IPS-20b (cell line): ENCODE results near the gene ZMYM3.

ENCODE experiments used
- H3K27ac ChIP-seq: one replicate; pipeline ENCODE4 v1.5.1; 2013; ENCODE audit warnings: low read length
- H3K27me3 ChIP-seq: 2 replicates; pipeline ENCODE4 v1.6.1; 2013; ENCODE audit warnings: mild to moderate bottlenecking, low read length, inconsistent platforms; ENCODE audit not compliant: insufficient read depth
- H3K36me3 ChIP-seq: 2 replicates; pipeline ENCODE4 v1.6.1; 2013; ENCODE audit warnings: low read depth, mild to moderate bottlenecking, inconsistent platforms, low read length, moderate library complexity; ENCODE audit not compliant: insufficient read depth
- H3K4me1 ChIP-seq: 2 replicates; pipeline ENCODE4 v1.6.1; 2013; ENCODE audit warnings: mild to moderate bottlenecking, control low read depth, inconsistent platforms, low read length, moderate library complexity; ENCODE audit not compliant: insufficient read depth
- H3K4me3 ChIP-seq: 2 replicates; pipeline ENCODE4 v1.5.1; 2013; ENCODE audit warnings: mild to moderate bottlenecking, low read length, inconsistent platforms
- H3K9ac ChIP-seq: 2 replicates; pipeline ENCODE4 v1.6.1; 2013; ENCODE audit warnings: low read depth, mild to moderate bottlenecking, inconsistent platforms, low read length, moderate library complexity
- H3K9me3 ChIP-seq: 2 replicates; pipeline ENCODE4 v1.6.1; 2013; ENCODE audit warnings: mild to moderate bottlenecking, low read depth, low read length, inconsistent platforms; ENCODE audit not compliant: insufficient read depth

The ZMYM3 gene

DNA sequence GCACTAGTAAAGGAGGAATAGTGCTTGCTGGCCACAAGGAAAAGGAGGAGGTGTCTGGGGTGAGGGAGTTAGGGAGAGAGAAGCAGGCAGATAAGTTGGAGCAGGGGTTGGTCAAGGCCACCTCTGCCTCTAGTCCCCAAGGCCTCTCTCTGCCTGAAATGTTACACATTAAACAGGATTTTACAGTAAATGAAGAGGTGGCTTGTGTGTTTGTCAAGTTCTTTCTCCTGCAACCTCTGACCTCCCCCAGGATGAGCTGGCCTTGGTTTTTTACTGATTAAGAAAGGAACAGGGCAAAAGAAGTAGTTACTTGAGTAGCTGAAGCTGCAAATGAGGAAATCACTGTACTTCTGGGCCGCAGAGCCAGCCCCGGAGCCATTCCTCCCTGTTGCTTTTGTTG lies 28.9 kb downstream of the ZMYM3 start:
- no peaks in the 10 kb centered on the region; the same call in 1 of the 2 replicates for H3K4me1 ChIP-seq
- no peaks in the 10 kb centered on the region for H3K9me3 ChIP-seq

DNA sequence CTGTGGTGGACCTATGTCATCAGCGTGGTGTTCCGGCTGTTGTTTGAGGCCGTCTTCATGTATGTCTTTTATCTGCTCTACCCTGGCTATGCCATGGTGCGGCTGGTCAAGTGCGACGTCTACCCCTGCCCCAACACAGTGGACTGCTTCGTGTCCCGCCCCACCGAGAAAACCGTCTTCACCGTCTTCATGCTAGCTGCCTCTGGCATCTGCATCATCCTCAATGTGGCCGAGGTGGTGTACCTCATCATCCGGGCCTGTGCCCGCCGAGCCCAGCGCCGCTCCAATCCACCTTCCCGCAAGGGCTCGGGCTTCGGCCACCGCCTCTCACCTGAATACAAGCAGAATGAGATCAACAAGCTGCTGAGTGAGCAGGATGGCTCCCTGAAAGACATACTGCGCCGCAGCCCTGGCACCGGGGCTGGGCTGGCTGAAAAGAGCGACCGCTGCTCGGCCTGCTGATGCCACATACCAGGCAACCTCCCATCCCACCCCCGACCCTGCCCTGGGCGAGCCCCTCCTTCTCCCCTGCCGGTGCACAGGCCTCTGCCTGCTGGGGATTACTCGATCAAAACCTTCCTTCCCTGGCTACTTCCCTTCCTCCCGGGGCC lies 29.7 kb downstream of the ZMYM3 start:
- Histone ChIP-seq H3K9me3 (no peaks in the 10 kb centered on the region), H3K4me3 (no peak overlapping the region), H3K27ac (no peak overlapping the region), H3K9ac (no peak overlapping the region), H3K27me3 (no peaks in the 10 kb centered on the region), H3K4me1 (no peaks in the 10 kb centered on the region; the same call in 1 of the 2 replicates), H3K36me3 (no peaks in the 10 kb centered on the region)

More for the DNA sequence above, 28.9 kb downstream of the ZMYM3 start:
- Histone ChIP-seq H3K4me3 (no peak overlapping the region), H3K27me3 (no peaks in the 10 kb centered on the region), H3K9ac (no peak overlapping the region), H3K27ac (no peak overlapping the region), H3K36me3 (no peaks in the 10 kb centered on the region)

DNA sequence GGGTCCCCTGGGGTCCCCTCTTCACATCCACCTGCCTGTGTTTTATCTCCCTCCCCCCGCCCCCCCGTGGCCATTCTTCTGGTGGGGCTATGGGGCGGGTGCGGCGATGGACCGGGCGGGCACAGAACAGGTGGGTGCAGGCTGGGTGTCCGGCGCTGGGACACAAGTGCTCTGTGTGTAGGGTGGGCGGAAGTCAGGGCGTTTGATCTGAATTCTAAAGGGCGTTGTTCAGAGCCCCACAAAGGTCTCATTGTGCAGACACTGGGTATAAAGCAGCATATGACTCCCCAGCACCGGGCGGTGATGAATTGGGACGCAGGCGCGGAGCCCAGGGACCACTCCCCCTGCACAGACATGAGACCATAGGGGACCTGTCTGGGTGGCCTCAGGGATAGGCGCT lies 31.0 kb downstream of the ZMYM3 start, which contains the start of gene GJB1:
TSS of gene GJB1 (plus strand) at position 296 of the 400 bp plus-strand sequence. CDS start 484 bp downstream, outside the sequence.
- Histone ChIP-seq H3K4me1 (no peaks in the 10 kb centered on the region; the same call in 1 of the 2 replicates), H3K36me3 (no peaks in the 10 kb centered on the region), H3K27me3 (no peaks in the 10 kb centered on the region), H3K27ac (no peak within 1 kb of the TSS), H3K9me3 (no peaks in the 10 kb centered on the region), H3K4me3 (no peak within 1 kb of the TSS), H3K9ac (no peak within 1 kb of the TSS)

DNA sequence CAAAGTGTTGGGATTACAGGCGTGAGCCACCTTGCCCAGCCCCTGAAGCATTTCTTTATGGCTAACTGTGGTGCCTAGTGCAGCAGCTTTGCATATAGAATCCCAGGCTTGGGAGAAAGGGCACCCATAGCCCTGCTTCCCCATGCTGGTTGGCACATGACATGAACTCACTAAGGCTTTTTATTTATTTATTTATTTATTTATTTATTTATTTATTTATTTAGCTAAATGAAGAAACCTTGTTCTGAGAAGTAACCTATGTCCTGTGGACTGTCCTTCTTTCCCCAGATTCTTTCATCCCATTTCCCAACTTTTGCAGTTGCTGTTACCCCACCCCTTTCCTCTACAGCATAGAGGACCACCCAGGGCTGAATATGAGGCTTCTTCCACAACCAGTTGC lies 32.8 kb downstream of the ZMYM3 start:
- H3K27me3 ChIP-seq, result no peaks in the 10 kb centered on the region
- no peak overlapping the region for H3K9ac ChIP-seq
- no peaks in the 10 kb centered on the region for H3K9me3 ChIP-seq
- H3K36me3 ChIP-seq, result no peaks in the 10 kb centered on the region
- H3K4me3 ChIP-seq, result no peak overlapping the region
- no peak overlapping the region for H3K27ac ChIP-seq
- H3K4me1 ChIP-seq, result peaks cover 5% of the 10 kb centered on the region; the same call in 1 of the 2 replicates

DNA sequence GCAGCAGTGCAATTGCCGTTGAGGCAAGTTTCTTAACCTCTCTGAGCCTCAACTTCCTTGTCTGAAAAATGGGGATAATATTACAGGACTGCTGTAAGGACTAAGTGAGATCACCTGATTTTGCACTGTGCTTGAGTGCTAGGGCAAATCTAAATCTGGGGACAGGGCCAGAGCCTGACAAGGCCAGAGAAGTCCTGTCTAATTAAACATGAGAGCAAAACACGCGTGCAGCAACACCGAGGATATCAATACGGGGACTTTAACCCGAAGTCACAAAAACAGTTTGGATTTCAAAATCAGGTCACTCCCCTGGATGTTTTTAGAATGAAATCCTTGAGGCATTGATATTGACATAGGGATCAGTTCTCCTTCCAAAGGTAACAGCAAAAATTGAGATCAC lies 36.6 kb downstream of the ZMYM3 start:
- H3K36me3 ChIP-seq, result no peaks in the 10 kb centered on the region
- H3K27ac ChIP-seq, result no peak overlapping the region
- H3K27me3 ChIP-seq, result no peaks in the 10 kb centered on the region
- no peak overlapping the region; the same call in 1 of the 2 replicates for H3K9ac ChIP-seq
- H3K9me3 ChIP-seq, result no peaks in the 10 kb centered on the region
- no peak overlapping the region for H3K4me3 ChIP-seq
- peaks cover 5% of the 10 kb centered on the region; the same call in 1 of the 2 replicates for H3K4me1 ChIP-seq

DNA sequence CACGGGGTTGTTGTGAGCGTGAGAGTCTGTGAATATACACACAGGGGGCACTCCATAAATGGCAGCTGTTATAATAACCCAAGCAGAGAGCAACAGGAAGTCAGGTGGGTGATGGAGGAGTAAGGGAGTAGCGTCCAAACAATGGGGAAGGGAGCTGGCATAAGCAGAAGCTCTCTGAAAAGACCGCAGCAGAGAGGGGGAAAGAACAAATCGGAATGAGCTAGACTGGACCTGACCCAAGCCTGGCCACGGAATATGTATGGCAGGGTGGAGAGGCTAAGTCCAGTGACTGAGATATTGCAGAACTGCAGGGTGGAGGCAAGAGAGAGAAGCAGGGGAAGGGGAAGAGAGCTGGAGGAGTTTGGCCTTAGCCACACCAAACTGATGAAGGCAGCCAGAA lies 37.5 kb downstream of the ZMYM3 start:
- no peaks in the 10 kb centered on the region for H3K9me3 ChIP-seq
- H3K27me3 ChIP-seq, result no peaks in the 10 kb centered on the region
- H3K9ac ChIP-seq, result peak overlapping the region; percentile 45; the same call in 1 of the 2 replicates
- no peak overlapping the region for H3K27ac ChIP-seq
- H3K4me1 ChIP-seq, result peaks cover 5% of the 10 kb centered on the region; the same call in 1 of the 2 replicates
- H3K4me3 ChIP-seq, result no peak overlapping the region
- H3K36me3 ChIP-seq, result no peaks in the 10 kb centered on the region

DNA sequence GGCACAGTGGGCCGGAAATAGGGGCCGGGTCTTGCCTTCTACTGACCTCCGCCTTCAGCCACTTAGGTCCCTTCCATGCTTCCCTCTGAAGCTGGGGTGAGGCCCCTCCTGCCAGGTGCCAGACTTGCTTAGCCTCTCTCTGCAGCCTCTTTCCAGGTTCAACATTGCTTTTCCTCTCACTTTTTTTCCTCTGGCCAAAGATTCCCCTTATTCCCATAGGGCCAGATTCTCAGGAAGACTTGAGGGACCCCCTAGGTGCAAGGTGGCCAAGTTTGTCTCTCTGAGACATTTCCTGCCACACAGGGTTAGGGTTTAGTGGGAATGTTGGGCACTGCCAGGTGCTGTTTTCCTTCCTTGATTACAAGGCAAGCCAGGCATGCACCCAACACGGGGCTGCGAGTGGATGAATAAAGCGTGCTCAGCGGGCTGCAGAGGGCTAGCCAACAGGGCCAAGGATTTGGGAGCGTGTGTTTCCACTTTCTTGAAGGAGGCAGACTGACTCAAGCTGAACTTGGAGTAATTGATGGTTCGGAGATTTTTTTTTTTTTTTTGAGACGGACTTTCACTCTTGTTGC lies 38.5 kb downstream of the ZMYM3 start:
- Histone ChIP-seq H3K27ac (no peak overlapping the region), H3K9me3 (no peaks in the 10 kb centered on the region), H3K4me3 (no peak overlapping the region), H3K36me3 (no peaks in the 10 kb centered on the region), H3K4me1 (peaks cover 5% of the 10 kb centered on the region; the same call in 1 of the 2 replicates), H3K9ac (no peak overlapping the region), H3K27me3 (no peaks in the 10 kb centered on the region)

DNA sequence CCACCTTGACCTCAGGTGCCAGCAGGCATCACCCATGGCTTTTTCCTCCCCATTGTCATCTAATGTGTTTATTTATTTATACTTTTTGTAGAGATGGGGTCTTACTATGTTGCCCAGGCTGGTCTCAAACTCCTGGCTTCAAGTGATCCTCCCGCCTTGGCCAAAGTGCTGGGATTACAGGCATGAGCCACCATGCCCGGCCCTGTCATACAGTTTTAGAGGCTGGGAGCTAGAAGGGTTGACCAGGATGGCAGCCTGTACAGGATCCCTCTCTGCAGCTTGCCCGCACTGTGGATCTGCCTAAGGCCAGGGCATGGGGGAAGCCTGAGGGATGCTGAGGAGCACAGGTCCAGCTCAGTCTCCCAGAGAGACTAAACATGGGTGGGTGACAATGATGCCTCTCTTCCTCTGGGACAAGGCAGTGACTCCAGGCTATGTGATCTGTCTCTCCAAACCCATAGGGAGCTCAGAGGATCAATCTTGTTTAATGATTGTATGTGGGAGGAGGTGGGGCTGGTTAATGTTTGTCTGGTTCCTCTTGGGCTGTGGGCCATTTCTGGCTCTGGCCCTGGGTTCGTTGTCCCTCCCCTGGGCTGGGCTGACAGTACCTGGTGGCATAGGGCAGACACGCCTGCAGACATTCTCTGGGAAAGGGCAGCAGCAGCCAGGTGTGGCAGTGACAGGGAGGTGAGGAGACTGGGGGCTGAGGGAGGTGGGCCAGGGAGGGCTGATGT lies 39.2 kb downstream of the ZMYM3 start:
- Histone ChIP-seq H3K9ac (no peak overlapping the region), H3K36me3 (no peaks in the 10 kb centered on the region), H3K4me3 (no peak overlapping the region), H3K4me1 (peaks cover 5% of the 10 kb centered on the region; the same call in 1 of the 2 replicates), H3K9me3 (no peaks in the 10 kb centered on the region), H3K27ac (no peak overlapping the region), H3K27me3 (no peaks in the 10 kb centered on the region)

DNA sequence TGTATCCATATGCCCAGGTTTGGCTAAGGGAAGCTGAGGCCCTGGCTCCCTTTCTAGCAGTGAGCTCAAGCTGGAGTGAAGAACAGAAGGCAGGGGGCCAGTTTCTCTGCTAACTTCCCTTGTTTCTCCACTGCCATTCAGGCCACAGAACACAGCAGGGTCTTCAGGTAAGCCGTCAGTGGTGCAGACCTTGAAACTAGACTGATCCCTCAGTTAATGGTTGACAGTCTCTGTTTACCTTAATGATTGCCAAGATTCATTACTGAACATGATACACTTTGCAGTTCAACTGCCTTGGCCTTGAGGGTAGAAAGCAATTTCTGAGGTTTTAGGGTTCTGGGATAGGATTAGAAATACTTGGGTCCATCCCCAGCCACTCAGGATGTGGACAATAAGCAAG lies 39.8 kb downstream of the ZMYM3 start:
- H3K9me3 ChIP-seq, result no peaks in the 10 kb centered on the region
- H3K27ac ChIP-seq, result no peak overlapping the region

GRCh38 chrX:71212536-71212935 lies 41.4 kb downstream of the ZMYM3 start:
- H3K4me3 ChIP-seq, result no peak overlapping the region
- H3K36me3 ChIP-seq, result no peaks in the 10 kb centered on the region
- H3K9me3 ChIP-seq, result no peaks in the 10 kb centered on the region
- H3K27ac ChIP-seq, result no peak overlapping the region
- H3K9ac ChIP-seq, result no peak overlapping the region
- H3K4me1 ChIP-seq, result peaks cover 5% of the 10 kb centered on the region; the same call in 1 of the 2 replicates
- no peaks in the 10 kb centered on the region for H3K27me3 ChIP-seq

More for the DNA sequence above, 39.8 kb downstream of the ZMYM3 start:
- H3K36me3 ChIP-seq, result no peaks in the 10 kb centered on the region
- no peak overlapping the region for H3K9ac ChIP-seq
- H3K4me1 ChIP-seq, result peaks cover 5% of the 10 kb centered on the region; the same call in 1 of the 2 replicates
- no peak overlapping the region for H3K4me3 ChIP-seq
- no peaks in the 10 kb centered on the region for H3K27me3 ChIP-seq

DNA sequence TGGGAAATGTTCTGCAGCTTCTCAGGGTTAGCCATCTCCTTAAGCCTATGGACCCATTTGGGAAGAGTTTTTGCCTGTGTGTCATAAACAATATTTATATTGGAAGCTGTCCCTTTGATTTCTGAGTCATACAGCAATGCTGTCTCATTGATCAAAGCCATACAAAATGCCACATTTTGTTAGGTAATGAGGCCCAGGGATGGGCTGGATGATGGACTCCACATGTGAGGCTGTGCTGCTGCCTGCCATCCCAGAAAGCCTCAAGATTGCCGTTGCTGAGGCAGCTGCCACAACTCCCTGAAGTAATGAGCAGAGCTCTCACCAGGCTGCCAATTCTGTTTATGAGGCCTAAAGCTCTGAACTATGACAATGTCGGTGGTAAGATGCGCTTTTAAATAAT lies 43.1 kb downstream of the ZMYM3 start:
- Histone ChIP-seq H3K9ac (no peak overlapping the region), H3K27me3 (no peaks in the 10 kb centered on the region), H3K4me1 (no peaks in the 10 kb centered on the region), H3K4me3 (no peak overlapping the region), H3K36me3 (no peaks in the 10 kb centered on the region), H3K9me3 (no peaks in the 10 kb centered on the region), H3K27ac (no peak overlapping the region)
